GM12878 (cell line): ENCODE results near the gene MFNG.

Experiments used
- ZNF274 ChIP-seq: IDR thresholded peaks from one replicate; pipeline ENCODE4 v1.8.0; 2011; ENCODE audit not compliant: insufficient read length, insufficient read depth
- TF ChIP-seq, protein P1 (sequence below), 3 experiments: IDR thresholded peaks in 2 of 3; conservative IDR thresholded peaks in 1 of 3; 2 replicates each; pipeline ENCODE4 v1.5.1; 2011; ENCODE audit warnings: low read depth in 3 of 3, low read length in 3 of 3, mild to moderate bottlenecking in 3 of 3, control low read depth in 2 of 3, moderate library complexity in 2 of 3, inconsistent platforms in 1 of 3, mixed read lengths in 1 of 3; ENCODE audit not compliant: control insufficient read depth in 2 of 3, insufficient read depth in 1 of 3; ENCODE audit errors: extremely low read depth in 1 of 3

DNA sequence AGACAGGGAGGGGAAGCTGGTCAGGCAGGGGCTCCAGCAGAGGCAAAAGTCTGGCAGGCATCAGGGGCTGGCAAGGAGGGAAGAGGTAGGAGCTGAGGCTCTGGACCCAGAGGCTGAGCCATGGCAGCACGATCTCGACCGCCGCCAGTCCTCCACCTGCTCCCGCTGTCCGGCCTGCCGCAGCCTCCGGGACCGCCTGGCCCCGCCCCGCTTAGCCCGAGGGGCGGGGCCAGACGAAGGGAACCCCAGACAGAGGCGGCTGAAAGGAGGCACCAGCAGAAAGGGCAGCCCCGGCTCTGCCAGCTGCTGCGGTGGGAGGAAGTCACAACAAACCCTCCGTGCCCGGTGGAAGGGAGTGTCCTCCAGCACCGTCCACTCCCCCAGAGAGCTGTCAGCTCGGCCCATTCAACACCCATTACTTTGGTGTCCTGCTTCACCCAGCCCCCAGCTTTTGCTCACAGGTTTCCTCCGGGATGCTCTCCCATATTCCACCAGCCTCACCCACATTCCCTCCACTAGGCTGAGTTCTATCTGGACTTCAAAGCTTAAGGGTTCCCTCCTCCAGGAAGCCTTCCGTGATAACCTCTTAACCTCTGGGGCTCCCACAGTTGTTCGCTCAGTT is at the start of gene MFNG:
- TF ChIP-seq, protein P1, sequence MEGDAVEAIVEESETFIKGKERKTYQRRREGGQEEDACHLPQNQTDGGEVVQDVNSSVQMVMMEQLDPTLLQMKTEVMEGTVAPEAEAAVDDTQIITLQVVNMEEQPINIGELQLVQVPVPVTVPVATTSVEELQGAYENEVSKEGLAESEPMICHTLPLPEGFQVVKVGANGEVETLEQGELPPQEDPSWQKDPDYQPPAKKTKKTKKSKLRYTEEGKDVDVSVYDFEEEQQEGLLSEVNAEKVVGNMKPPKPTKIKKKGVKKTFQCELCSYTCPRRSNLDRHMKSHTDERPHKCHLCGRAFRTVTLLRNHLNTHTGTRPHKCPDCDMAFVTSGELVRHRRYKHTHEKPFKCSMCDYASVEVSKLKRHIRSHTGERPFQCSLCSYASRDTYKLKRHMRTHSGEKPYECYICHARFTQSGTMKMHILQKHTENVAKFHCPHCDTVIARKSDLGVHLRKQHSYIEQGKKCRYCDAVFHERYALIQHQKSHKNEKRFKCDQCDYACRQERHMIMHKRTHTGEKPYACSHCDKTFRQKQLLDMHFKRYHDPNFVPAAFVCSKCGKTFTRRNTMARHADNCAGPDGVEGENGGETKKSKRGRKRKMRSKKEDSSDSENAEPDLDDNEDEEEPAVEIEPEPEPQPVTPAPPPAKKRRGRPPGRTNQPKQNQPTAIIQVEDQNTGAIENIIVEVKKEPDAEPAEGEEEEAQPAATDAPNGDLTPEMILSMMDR (IDR thresholded peaks at IDR 0.05 in 2 of 3, conservative IDR thresholded peaks at IDR 0.05 in 1 of 3; ENCODE audit: control insufficient read depth in 2 of 3, extremely low read depth in 1 of 3, insufficient read depth in 1 of 3, low read depth in 3 of 3, low read length in 3 of 3), result no peak
- TF ChIP-seq ZNF274, result no peak
